Activated CD4-positive, alpha-beta T cell treated with anti-CD3 and anti-CD28 coated beads for 4 hours (primary cell): ENCODE measurements around the gene NAXD.
A peak's percentile ranks its signal among the peaks of the same experiment; 100 is the strongest.
"Not testable (repeated sequence)": the region's sequence is repeated elsewhere in the genome, so short reads cannot be mapped to it uniquely, and the experiment has no call there.

Experiments
- DNase-seq, 2 donors: peaks; one replicate each; pipeline ENCODE4 v3.0.0-alpha.2; 2020

The NAXD gene

GRCh38 chr13:110669036-110669435 lies 53.7 kb downstream of the NAXD start:
- no peak for DNase-seq

DNA sequence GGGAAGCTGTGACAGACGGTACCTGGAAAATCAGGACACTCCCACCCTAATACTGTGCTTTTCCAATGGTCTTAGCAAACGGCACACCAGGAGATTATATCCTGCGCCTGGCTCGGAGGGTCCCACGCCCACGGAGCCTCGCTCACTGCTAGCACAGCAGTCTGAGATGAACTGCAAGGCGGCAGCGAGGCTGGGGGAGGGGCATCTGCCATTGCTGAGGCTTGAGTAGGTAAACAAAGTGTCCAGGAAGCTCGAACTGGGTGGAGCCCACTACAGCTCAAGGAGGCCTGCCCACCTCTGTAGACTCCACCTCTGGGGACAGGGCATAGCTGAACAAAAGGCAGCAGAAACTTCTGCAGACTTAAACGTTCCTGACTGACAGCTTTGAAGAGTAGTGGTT lies 54.5 kb downstream of the NAXD start:
- DNase-seq, result not testable (repeated sequence)

- DNase-seq, result peak in 1 of 2 donors; percentile 10
These were observed 61.5 kb downstream of the NAXD start for GRCh38 chr13:110676595-110677587.

DNA sequence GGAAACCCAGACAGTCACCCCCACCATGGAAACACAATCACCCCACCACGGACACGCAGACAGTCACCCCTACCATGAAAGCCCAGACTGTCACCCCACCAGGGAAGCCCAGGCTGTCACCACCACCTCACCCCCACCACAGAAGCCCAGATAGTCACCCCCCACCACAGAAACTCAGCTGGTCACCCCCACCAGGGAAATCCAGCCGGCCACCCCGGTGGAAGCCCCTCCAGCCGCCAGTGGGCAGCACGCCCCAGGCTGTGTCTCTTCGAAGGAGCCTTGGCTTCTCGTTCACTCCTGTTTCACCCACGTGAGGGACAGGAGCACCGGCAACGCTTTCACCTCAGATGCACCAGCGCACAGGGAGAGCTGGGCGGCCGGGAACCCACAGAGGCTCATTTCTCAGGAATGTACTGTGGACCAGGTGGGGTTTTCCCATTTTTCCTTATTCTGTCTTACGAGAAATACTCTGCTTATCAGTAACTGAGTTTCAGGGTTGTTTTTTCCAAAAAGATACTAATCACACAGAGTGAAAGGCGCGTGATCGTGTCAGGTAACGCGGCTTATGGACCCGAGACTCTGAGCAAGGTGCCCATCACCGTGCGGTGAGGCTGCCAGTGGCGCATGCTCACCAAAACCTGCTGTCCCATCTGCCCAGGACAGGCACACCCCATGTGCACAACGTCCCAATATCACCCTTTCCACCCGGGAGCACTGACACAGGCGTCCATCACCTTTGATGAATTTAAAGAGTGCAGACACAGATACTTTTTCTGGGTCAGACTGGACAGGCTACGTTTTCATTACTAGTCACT lies 62.6 kb downstream of the NAXD start:
- no peak for DNase-seq

- DNase-seq, result peak in 1 of 2 donors; percentile 17
These were observed 65.5 kb downstream of the NAXD start for GRCh38 chr13:110680852-110681251.

DNA sequence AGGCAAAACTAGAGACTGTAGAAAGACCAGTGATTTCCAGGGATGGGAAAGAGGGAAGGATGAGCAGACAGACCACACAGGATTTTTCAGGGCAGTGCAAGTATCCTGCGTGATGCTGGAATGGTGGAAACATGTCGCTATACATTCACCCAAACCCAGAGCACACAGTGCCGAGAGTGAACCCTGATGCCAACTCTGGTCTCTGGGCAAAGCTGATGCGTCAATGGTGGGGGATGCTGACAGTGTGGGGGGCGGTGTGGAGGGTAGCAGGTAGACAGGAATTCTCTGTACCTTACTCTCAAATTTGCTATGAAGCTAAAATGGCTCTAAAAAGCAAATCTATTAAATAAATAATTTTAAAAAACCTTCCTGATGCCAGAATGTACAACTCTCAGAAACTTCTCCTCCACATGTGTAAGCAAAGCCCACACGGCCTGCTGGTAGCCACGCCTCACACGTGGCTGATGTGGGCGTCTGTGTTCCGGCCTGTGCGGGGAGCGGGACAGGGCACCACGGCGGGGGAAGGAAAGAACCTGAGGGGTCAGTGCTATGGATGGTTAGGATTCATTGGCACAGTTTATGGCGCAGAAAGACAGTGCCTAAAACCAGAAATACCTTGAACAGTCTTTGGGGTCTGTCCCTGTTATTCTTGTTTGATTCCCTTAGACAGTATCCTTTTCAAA lies 66.7 kb downstream of the NAXD start:
- no peak for DNase-seq

DNA sequence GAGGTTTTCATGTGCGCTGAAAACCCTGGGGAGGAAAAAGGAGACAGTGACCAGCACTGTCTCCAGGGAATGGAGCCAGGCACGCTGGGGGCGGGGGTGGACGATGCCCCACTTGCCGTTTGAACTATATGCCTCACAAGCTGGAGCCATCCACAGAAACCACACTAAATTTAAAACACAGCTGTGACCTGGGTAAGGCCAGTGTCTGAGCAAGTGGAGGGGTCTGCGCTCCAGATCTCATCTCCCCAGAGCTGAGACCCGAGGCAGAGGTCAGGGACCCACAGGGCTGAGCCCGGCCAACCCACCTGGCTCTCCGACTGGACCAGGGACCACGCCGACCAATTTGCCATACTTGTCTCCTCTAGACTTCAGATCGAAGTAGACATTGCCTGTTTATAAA lies 67.4 kb downstream of the NAXD start:
- no peak for DNase-seq

- DNase-seq, result no peak
These were observed 68.0 kb downstream of the NAXD start for GRCh38 chr13:110683203-110683883.

GRCh38 chr13:110683921-110684320 lies 68.6 kb downstream of the NAXD start:
- no peak for DNase-seq

GRCh38 chr13:110684388-110685056 lies 69.2 kb downstream of the NAXD start:
- DNase-seq, result no peak

DNA sequence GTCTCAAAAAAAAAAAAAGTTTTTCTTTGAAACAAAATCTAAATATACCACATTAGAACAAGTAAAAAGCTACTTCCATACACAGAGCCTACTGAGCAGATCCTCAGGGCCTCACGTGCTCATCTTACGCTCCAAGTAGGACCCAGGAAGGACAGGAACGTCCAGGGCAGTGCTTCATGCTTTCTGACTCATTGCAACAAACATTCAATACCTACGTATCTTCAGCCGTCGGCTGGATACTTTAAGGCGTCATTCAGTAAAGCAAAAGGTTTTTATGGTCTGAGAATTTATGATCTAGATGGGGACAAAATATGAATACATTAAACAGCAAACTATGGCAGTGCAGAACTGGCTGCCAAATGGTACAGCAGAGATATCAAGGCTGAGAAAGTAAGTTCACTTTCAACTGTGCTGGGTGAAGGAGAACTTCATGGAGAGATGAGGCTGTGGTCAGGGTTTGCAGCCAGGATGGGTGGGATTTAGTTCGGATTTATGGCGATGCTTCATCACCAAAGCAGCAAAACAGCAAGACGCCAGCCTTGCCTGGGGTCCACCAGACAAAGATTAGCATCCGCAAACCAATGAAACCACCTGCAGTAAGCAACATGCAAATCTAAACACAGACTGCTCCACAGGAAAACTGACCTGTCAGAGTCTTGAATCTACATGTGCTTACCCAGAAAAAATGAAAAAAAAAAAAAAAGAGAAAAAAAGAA lies 70.1 kb downstream of the NAXD start:
- DNase-seq, result no peak

DNA sequence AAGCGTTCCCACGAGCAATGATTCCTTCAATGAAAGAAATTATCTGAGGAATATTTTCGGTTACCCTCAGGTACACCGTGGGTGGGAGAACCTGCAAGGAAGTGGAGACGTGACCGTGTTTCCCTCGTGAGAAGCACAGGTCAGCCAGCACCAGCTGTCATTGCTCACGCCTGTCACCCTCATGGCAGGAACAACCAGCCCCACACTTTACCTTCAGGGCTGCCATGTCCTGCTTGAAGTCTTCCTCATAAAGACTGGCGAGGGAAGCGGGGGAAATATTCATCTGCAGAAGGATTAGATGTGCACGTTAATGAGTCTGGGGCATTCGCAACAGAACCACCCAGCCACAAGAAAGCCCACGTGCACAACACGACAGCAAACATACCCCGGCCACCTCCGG lies 72.4 kb downstream of the NAXD start:
- DNase-seq, result no peak

DNA sequence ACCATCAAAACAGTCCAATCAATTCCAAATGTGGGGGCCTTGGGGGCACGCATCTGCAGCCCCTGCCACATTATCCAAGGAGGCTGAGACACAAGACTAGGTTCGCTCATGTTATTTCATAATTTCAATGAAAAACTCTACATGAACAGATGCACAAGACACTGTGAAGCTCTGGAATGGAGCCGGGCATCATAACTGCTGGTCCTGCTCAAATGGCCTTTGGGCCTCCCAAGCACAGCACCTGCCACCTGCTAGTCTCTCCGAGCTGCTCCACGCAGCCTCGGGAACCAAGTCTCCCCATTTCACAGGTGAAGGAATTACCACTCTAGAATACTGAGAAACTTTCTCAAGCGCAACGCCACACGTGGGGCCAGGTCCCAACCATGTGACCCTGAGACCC lies 73.7 kb downstream of the NAXD start:
- no peak for DNase-seq
